GM18505 (cell line): ENCODE results near the gene CDH4.

ENCODE experiments used
- ATAC-seq: cut with Tn5 transposase; IDR thresholded peaks from one replicate; pipeline ENCODE4 v1.9.1; 2021; ENCODE audit not compliant: unreplicated experiment
- POLR2A ChIP-seq: IDR thresholded peaks from 4 replicates; pipeline ENCODE4 v1.6.1; 2011; ENCODE audit warnings: borderline replicate concordance; ENCODE audit not compliant: insufficient read depth, insufficient read length; ENCODE audit errors: extremely low read depth

CDH4 gene

GRCh38 chr20:61480158-61480825 is 228.2 kb downstream of the CDH4 start:
- no peak for TF ChIP-seq POLR2A
- no peak for ATAC-seq

DNA sequence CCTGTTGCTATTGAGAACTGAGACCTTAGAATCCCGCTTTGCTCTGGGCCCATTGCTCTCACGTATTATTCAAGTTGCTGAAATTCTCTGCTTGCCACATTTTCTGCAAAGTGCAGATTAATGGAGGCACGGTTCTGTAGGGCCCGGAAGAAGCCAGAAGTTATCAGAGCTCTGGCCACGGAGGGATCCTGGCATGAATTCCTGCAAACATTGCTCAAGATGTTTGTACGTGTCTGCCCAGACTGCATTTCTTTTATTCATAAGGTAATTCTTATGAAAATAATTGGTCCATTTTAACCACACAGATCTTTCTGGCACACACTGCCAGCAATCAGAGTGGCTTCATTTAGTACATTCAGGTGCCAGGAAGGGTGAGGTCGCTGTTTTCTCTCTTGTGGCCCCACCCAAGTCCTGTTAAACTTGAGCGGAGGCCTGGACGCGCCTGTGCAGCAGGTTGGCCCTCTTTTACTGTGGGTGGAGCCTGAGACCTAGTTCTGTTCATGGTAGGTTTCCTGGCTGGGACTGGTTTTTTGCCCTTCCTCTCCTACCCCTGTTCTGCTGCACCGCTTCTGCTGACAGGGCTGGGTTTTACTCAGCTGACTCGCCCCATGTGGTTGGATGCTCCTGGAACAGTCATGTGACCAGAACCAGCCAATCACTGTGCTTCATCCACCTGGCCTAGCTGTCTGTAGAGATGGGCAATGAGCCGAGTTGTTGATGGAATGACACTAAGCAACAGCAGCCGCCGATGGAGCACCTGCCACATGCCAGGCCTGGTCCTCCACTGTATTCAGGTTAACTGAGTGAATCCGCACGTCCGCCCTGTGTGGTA is 230.2 kb downstream of the CDH4 start:
- ATAC-seq: no peak
- no peak for TF ChIP-seq POLR2A

DNA sequence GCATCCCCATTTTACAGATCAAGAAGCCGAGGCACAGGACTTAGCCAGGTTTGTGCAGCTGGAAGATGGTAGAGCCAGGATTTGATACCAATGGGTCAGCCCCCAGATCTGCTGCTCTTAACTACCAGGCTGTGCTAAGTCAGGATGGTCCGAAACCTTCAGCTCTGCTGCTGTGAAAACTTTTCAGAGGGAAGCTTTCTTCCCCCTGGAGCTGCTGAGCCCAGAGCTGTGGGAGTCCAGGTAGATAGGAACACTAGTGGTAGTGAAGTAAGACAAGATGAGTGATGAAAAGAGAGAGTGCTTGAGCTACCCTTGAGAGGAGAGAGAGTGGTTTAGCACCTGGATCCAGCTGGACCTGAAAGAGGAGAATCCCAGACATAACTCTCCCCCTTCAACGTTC is 230.8 kb downstream of the CDH4 start:
- ATAC-seq: no peak
- no peak for TF ChIP-seq POLR2A

DNA sequence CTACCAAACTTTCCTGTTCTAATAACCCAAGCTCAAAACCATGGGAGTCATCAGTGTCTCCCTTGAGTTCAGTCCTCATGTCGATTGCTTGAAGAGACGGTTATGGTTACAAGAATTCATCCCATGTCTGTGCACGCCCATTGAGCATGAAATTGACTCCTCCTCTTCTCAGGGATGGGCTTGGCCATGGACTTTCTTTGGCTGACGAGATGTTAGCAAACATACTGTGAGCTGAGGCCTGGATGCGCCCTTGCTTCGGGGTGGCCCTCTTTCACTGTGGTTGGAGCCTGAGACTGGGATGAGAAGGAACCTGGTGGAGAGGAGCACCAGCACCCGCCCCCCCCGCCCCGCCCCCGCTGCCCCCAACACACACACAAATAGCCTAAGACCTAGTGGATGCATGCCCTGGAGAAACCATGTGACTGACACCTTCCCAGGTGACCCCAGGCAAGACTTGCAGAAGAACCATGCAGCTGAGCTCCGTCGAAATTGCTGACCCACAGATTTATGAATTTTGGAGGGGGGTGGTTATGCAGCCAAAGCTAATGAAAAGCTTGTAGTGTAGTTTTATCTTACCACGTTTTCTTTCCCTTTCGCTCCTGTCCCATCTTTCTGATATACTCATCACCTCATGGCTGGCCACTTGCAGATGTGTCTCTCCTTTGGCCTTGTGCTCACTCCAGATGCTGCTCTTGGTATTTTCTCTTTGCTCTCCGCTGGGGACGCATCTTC is 231.4 kb downstream of the CDH4 start:
- no peak for TF ChIP-seq POLR2A
- ATAC-seq: no peak

DNA sequence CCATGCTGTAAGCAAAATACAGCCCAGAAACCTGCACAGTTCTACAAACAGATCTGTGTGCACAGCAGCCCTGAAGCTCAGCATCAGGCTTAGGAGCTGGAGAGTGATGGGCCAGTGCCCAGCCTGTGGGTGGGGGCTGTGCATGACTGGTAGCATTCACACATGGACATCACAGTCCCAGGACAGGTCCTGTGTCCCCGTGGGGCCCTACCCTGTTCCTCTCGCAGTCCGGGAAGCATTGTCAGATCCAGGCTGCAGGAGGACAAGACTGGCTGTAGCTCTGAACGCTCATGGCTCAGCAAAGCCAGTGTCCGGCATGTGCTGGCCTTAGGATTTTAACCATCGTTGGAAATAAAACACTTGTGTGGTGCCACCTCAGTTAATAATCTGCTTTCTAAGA is 234.1 kb downstream of the CDH4 start:
- no peak for ATAC-seq
- no peak for TF ChIP-seq POLR2A

DNA sequence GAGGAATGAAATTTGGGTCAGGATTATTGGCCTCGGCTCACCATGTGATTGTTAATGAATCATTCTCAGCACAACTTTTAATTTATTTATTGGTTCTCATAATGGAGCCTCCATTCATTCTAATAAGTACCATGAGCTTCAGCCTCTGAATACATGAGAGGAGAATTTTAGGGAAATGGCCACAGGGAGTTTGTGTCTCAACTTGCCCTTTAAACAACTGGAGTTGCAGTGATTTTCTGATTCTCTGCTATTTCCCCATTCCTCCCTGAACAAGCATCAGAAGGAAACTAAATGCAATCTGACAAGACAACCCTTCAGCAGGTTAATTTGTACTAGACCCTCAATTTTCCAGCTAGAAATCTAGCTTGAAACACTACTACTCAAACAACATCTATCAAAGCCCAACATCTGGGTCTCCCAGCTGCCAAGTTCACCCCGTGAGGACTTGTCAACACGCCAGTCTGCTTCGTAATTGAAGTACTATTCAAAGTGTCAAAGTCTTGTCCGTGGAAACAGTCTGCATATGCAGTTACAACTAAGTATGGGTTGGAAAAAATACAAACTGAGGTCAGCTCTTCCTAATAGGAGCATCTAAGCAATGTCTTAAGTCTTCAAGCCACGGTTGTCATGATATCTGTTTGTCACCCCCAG is 235.4 kb downstream of the CDH4 start:
- no peak for ATAC-seq

DNA sequence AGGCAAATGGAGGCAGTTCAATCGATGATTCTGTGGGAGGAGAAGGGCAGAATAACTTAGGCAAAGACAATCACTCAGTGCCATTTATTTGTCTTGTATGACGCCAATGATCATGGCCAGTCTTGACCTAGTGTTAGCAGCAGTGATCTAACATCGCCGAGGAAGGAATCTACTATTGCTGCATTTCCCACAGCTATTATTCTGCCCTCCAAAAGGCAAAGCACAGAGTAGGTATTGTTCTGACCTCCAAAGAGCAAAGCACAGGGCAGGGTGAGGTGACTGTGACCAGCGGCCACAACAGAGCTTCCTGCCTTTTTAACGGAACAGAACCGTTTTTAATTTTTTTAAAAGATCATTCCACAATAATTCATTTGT is 235.9 kb downstream of the CDH4 start:
- ATAC-seq: no peak
- no peak for TF ChIP-seq POLR2A

More for the DNA sequence above, 235.4 kb downstream of the CDH4 start:
- TF ChIP-seq POLR2A: no peak

GRCh38 chr20:61490721-61491120 is 238.7 kb downstream of the CDH4 start:
- TF ChIP-seq POLR2A: no peak
- no peak for ATAC-seq

GRCh38 chr20:61492065-61492464 is 240.0 kb downstream of the CDH4 start:
- no peak for TF ChIP-seq POLR2A
- no peak for ATAC-seq

DNA sequence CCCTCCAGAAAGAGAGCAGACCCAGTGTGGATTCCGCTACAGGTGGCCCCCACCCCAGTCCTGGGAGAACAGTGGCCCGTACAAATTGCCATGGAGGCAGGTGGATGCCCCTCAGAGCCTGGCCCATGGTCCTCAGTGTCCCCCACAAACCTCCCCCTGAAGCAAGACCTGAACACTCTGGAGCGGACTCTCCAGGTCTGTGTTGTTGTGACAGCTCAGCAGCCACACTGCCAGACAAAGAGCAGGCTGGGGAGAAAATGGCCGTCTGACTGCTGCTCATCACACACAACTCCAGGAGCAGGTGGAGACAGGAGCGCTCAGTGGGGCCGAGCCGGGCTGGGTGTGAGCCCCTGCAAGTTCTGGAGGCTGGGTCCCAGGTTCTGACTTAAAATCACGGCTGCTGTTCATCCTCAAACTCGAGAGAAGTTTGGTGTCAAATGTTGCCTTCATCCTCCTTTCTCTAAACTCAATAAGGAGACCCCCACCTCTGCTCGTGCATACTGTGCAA is 241.8 kb downstream of the CDH4 start:
- no peak for TF ChIP-seq POLR2A
- ATAC-seq: no peak

DNA sequence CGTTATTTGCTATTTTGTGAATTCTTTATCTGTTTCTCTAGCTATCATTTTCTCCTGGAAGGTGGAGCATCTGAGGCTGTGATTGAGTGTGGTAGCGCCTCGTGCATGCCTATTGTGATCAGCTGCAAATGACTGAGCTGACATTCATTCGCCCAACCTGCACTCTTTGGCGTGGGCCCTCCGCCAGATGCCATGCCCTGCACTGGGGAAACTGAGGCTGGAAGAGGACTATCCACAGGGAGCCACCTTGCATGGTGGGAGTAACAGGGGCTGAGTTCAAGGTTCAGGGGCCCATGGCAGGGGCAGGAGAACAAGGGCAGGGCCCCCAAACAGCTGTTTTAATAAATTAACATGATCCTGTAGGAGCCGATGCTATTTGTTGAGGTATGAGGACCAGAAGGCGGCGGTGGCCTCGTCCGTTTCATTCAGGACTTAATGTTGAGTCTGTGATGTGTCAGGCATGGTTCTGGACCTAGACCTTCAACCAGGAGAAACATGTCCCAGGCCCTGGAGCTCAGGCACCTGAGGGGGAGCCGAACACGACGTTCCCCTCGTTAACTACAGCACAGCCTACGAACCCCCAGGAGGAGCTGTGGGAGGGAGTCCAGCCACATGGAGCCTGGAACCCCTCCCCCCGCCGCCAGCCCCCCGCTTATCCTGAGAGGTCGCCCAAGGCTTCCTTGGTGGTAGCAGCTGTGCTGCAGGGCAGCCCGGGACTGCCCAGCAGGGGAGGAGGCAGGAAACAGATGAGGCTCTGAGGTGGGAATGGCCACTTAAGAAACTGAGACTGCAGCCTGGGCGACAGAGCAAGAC is 242.9 kb downstream of the CDH4 start:
- no peak for ATAC-seq
- no peak for TF ChIP-seq POLR2A

DNA sequence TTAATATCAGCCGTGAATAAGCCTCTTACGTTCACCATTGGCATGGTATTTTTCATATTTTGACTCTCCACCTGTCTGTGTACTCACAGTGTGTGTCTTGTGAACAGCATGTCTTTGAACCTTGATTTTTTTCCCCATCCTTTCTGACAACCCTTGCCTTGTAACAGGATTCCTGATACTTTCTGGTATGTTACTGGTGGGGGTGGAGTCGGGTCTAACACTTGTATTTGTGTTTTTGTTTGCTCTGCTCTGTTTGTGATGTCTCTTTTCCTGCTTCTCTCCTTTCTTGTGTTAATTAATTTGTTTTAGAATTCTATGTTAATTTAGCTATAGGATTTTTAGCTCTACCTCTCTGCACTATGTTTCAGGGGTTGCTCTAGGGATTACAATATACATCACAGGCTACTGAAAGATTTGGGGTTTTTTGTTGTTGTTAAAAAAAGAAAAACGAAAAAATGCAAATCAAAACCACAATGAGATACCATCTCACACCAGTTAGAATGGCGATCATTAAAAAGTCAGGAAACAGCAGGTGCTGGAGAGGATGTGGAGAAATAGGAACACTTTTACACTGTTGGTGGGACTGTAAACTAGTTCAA is 245.1 kb downstream of the CDH4 start:
- no peak for ATAC-seq

More for the DNA sequence above, 245.1 kb downstream of the CDH4 start:
- no peak for TF ChIP-seq POLR2A
